Activated T-helper 9 cell treated with anti-CD3 and anti-CD28 coated beads, Interleukin-2, amount 50 U/mL, for 16 hours (primary cell): Measurements from ENCODE around the gene PIGH.
"Not testable (repeated sequence)": the region's sequence is repeated elsewhere in the genome, so short reads cannot be mapped to it uniquely, and the experiment has no call there.

ENCODE experiments used
- DNase-seq: peaks from one replicate; pipeline ENCODE4 v3.0.0-alpha.2; 2020; ENCODE audit warnings: low read depth

PIGH gene

GRCh38 chr14:67609642-67610310 is 9.7 kb upstream of the PIGH start:
- DNase-seq = no peak

- DNase-seq = no peak
Observed at GRCh38 chr14:67607646-67608045, 7.6 kb upstream of the PIGH start.

GRCh38 chr14:67602995-67603545 is 3.0 kb upstream of the PIGH start:
- no peak for DNase-seq

- DNase-seq = no peak
Observed at GRCh38 chr14:67602076-67602475, 2.0 kb upstream of the PIGH start.

- DNase-seq = not testable (repeated sequence)
Observed at GRCh38 chr14:67600562-67600974, 500 bp upstream of the PIGH start.

GRCh38 chr14:67595392-67595791 is 4.7 kb downstream of the PIGH start:
- no peak for DNase-seq

GRCh38 chr14:67593650-67594049 is 6.4 kb downstream of the PIGH start:
- DNase-seq = not testable (repeated sequence)

- DNase-seq = no peak
Observed at GRCh38 chr14:67589204-67589770, 10.8 kb downstream of the PIGH start.

GRCh38 chr14:67586369-67586768 is 13.7 kb downstream of the PIGH start:
- DNase-seq = no peak

GRCh38 chr14:67584978-67585377 is 15.1 kb downstream of the PIGH start:
- no peak for DNase-seq

- DNase-seq = no peak
Observed at GRCh38 chr14:67583711-67584644, 16.1 kb downstream of the PIGH start.

GRCh38 chr14:67582061-67582460 is 18.0 kb downstream of the PIGH start:
- no peak for DNase-seq

GRCh38 chr14:67581643-67582042 is 18.4 kb downstream of the PIGH start:
- DNase-seq = no peak

GRCh38 chr14:67580336-67581171 is 19.5 kb downstream of the PIGH start:
- DNase-seq = no peak

GRCh38 chr14:67579636-67580035 is 20.4 kb downstream of the PIGH start:
- DNase-seq = no peak

GRCh38 chr14:67579040-67579439 is 21.0 kb downstream of the PIGH start:
- DNase-seq = no peak

GRCh38 chr14:67577909-67578749 is 21.9 kb downstream of the PIGH start:
- DNase-seq = no peak

- no peak for DNase-seq
Observed at GRCh38 chr14:67577181-67577808, 22.8 kb downstream of the PIGH start.

GRCh38 chr14:67576216-67576955 is 23.7 kb downstream of the PIGH start:
- DNase-seq = no peak

- no peak for DNase-seq
Observed at GRCh38 chr14:67575684-67576083, 24.4 kb downstream of the PIGH start.
